DMS53 (cell line): ENCODE results near the gene ABCG4.
"Not testable (repeated sequence)": the region's sequence is repeated elsewhere in the genome, so short reads cannot be mapped to it uniquely, and the experiment has no call there.

Source experiments
- DNase-seq: peaks from one replicate; lab custom pipeline; 2025; lab: John Stamatoyannopoulos, UW

Gene ABCG4

DNA sequence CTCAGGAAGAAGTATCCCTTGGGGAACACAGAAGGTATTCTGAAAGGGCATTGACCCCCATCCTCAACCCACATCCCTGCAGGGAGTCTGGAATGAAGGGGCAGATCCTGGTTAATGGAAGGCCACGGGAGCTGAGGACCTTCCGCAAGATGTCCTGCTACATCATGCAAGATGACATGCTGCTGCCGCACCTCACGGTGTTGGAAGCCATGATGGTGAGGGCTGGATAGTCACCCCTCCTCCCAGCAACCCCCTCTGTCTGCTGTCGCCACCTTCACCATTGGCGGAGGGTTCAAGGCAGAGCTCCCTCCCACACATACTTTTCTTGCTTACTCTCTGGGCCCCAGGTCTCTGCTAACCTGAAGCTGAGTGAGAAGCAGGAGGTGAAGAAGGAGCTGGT, 5.3 kb downstream of the ABCG4 start:
- no peak for DNase-seq

DNA sequence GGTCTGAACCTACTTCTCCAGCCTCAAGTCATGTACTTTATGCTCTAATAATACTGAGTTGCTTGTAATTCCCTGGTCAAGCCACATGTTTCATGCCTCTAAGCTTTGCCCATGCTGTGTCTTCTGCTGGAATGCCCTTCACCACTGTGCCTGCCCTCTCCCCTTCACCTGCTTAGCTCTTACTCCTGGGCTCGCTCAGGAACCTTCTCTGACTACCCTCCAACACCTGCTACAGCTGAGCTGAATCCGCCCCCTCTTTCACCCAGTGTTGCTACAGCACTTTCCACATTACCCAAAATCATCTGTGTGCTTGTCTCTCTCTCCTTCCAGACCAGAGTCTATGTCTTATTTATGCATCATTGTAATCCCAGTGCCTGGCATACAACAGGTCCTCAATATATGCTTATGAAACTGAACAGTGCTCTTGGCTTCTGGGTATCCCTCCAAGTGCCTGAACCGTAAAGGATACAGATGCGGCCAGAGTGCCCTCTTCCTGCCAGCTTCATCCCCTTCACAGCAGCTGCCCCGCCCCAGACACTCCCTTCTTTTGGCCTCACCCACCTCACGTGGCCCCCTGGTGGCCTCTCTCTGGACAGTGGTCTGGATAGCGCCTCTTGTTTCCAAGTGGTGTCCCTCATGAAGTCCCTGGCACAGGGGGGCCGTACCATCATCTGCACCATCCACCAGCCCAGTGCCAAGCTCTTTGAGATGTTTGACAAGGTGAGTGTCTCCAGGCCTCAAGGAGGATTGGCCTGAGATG, 7.1 kb downstream of the ABCG4 start:
- DNase-seq = peak; percentile 20

- no peak for DNase-seq
Observed at GRCh38 chr11:119156496-119156895, 7.6 kb downstream of the ABCG4 start.

DNA sequence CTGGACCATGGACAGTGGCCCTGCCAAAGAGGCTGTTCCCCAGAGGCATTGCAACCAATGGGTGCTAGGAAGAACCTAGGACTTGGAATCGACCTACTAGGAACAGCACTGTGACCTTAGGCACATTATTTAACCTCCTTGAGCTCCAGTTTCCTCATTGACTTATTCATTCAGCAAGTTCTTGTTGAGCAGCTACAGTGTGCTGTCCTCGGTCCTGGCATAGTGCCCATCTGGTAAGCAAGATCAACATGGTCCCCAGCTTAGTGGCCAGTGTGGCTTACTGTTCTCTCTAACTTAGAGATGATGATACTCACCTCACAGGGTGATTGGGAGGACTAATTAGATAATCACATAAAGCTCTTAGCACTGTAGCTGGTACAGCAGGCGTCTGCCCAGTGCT, 8.2 kb downstream of the ABCG4 start:
- peak; percentile 48 for DNase-seq

DNA sequence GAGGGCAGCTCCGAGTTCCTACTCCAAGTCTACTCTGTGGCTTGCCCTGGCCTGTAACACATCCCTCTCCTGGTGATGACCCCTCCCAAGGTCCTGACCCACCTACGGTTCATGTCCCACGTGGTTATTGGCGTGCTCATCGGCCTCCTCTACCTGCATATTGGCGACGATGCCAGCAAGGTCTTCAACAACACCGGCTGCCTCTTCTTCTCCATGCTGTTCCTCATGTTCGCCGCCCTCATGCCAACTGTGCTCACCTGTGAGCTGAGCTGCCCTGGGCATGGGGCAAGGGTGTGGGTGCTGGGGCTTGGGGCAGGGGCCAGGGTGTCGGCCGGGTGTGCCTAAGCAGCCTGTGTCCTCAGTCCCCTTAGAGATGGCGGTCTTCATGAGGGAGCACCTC, 9.6 kb downstream of the ABCG4 start:
- DNase-seq = no peak

- no peak for DNase-seq
Observed at GRCh38 chr11:119160151-119160550, 11.3 kb downstream of the ABCG4 start.

DNA sequence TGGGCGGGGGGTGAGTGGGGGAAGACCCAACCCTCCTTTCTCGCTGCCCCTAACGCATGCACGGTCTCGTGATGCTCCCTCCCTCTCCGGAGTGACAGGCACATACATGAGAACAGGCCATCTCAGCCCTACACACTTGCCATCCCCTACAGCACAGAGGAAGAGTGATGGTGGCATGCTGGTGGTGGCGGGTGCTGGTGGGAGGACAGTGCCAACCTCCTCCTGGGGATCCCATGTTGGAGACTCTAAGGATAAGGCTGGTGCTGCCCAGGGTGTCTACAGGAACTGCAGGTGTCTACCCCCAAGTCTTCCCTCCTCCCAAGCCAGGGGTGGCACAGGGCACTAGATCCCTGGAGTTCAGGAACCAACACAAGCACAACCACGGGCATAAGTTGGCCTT, 13.0 kb downstream of the ABCG4 start:
- DNase-seq = no peak

GRCh38 chr11:119166368-119167076, 17.7 kb downstream of the ABCG4 start:
- DNase-seq = peak; percentile 89

DNA sequence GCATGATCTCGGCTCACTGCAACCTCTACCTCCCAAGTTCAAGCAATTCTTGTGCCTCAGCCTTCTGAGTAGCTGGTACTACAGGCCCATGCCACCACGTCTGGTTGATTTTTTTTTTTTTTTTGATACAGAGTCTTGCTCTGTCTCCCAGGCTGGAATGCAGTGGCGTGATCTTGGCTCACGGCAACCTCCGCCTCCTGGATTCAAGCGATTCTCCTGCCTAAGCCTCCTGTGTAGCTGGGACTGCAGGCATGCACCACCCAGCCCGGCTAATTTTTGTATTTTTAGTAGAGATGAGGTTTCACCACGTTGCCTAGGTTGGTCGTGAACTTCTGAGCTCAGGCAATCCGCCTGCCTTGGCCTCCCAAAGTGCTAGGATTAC, 18.2 kb downstream of the ABCG4 start:
- DNase-seq = not testable (repeated sequence)

DNA sequence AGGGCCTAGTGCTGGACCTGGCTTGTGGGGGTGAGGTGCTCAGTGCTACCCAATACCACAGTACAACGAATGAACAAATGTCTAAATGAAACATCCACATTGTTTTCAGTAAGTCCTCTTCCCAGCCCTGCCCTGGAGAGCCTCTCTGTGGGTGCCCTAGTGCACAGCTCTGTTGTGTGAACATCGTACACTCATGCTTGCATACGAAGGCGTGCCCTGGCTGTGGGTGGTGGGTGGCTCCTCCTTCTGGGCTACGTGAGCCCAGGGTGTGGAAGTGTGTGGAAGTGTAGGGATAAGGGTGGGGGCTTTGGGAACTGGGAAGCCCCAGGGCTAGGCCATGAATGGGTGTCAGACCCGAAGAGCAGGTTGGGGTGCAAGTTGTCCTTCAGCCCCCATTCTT, 19.1 kb downstream of the ABCG4 start:
- DNase-seq = no peak

DNA sequence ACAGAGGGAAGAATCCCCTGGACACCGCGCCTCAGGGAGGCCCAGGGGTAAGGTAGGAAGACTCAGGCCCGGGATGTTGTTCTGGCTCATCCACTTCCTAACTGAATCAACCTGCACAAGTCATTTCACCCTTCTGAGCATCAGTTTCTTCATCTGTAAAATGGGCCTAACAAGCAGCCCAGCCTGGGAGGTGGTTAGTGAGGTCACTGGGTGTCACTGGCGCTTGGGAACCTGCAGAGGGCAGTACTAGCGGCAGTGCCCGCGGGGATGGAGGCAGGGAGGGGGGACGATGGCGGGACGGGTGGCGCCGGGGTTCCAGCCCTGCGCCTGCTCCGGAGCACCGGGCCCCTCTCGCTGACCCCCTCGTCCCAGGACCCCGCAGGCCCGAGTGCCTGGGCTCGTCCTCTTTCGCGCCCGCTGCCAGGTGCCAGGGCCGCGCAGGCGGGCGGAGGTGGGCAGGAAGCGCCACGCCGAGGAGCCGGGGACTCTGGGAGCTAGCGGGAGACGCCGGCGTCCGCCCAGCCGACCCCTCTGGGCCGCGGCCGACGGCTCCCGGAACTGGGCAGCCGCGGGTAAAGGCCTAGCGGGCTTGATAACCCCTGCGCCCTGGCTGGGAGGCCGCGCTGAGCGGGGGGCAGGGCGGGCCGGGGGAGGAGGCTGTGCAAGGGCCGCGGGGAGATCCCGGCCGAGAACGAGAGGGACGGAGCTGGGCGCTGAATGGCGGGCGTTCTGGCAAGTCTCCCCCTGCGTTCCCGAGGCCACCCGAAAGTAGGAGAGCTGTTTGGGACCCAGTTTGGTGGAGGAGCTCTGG, 19.8 kb downstream of the ABCG4 start, which contains the start of gene NLRX1:
TSS of gene NLRX1 (plus strand) at position 255 of the 811 bp plus-strand sequence. CDS start 2,679 bp downstream, outside the sequence.
- peak; percentile 93 for DNase-seq

GRCh38 chr11:119169282-119169719, 20.4 kb downstream of the ABCG4 start:
- peak; percentile 66 for DNase-seq

DNA sequence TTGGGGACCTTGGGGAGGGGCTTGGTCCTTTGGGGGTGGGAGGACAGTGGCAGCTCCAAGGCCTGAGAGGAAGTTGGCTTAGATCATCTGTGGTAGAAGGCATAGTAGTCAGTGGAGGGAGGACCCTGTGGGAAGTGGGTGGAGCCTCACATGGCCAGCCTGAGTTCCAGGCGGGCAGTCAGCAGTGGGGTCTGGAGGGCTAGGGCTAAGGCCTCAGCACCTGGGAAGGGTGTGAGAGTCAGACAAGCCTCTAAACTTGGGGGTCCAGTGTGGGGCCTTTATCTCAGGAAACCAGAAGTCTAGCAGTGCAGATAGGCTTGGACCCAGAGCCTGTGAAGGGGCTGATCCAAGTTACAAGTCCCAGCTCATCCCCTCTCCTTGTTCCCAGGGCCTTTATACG, 23.7 kb downstream of the ABCG4 start:
- DNase-seq = no peak

- DNase-seq = no peak
Observed at GRCh38 chr11:119173453-119173852, 24.6 kb downstream of the ABCG4 start.

- peak; percentile 74 for DNase-seq
Observed at GRCh38 chr11:119175493-119176077, 26.7 kb downstream of the ABCG4 start.

GRCh38 chr11:119178166-119178680, 29.4 kb downstream of the ABCG4 start:
- DNase-seq = peak; percentile 41

DNA sequence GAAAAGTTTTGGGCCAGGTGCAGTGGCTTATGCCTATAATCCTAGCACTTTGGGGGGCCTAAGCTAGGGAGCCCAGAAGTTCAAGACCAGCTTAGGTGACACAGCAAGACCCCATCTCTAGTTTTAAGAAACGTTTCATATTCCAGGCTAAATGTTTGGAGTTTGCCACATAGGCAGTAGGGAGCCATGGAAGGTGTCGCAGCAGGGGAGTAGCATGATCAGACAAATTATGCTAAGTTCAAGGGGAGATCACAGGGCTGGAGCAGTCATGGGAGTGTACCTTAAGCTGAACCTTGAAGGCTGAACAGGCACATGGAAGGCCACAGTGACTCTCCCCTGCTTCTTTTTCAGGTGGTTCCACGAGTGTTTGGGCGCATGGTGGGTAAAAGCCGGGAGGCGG, 30.5 kb downstream of the ABCG4 start:
- no peak for DNase-seq

- peak; percentile 99 for DNase-seq
Observed at GRCh38 chr11:119179983-119180382, 31.1 kb downstream of the ABCG4 start.

DNA sequence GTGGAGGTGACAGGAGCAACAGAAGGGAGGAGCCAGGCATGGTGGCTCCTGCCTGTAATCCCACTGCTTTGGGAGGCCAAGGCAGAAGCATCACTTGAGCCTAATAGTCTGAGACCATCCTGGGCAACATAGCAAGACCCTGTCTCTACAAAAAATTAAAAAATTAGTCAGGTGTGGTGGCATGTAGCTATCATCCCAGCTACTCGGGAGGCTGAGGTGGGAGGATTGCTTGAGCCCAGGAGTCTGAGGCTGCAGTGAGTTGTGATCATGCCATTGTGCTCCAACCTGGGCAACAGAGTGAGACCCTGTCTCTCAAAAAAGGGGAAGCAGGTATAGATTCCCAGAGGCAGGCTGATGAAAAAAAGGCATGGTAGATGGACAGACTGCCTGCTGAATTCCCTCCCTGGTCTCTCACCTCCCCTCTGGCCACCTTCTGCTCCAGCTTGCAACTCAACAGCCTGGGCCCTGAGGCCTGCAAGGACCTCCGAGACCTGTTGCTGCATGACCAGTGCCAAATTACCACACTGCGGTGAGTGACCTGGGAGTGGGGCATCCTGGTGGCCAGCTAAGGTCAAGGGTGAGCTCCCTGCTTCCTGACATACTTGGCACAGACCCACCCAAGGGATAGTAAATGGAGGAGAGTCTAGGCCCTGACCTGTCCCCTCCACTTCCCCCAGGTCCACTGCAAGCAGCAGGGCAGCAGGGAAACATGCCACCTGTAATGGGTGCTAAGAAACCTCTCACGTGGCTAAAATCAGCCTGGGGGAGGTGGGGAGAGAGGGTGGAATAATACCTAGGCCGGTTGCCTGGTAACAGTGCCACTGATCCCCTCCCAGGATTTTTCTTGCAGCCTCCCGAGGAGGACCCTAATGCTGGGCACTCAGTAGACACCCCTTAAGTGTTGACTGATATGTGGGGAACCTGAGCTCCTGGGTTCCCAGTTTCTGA, 32.2 kb downstream of the ABCG4 start:
- DNase-seq = peak; percentile 37

DNA sequence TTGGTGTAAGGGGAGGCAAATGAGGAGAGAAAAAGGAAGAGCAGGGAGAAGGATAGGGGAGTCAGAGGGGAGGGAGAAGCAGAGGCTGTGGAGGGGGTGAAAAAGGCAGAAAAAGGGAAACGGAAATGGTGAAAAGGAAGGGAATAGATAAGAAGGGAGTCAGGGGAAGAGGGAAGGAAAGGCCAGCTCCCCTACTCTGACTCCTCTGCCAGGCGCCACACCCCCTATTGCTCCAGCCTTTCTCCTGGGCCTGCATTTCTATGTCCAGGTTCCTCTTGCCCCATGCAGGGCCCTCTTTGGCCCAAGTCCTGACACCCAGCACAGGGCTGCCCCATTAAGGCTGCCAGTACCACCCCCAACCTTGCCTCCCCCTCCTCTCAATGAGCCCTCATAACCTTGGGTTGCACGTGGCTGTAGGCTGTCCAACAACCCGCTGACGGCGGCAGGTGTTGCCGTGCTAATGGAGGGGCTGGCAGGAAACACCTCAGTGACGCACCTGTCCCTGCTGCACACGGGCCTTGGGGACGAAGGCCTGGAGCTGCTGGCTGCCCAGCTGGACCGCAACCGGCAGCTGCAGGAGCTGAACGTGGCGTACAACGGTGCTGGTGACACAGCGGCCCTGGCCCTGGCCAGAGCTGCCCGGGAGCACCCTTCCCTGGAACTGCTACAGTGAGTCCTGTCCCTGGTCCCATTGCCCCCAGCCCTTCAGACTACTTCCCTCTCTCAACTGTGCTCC, 33.0 kb downstream of the ABCG4 start:
- peak; percentile 84 for DNase-seq
